ENCODE results near the gene LRP3. TPM values are rescaled to one million over a fixed set of nuclear protein-coding genes. Genes with fewer than 3 reads are reported as not detected.

LRP3 gene
- total and polyA plus RNA-seq, 2 donors (not counting 1 experiment from before 2014, with no cell fraction given), result 0.10 TPM; not detected in 1

- H3K36me3 ChIP-seq (replicated peaks in 1 of 2; ENCODE audit: control extremely low read depth in 1 of 2, control insufficient read depth in 1 of 2, extremely low read depth in 1 of 2, insufficient read depth in 2 of 2, low read length in 1 of 2), result no peaks in the 10 kb centered on the region
- no peaks in the 10 kb centered on the region for H4K20me1 ChIP-seq (ENCODE audit: control insufficient read depth, insufficient read depth, low read length, poor library complexity, severe bottlenecking)
- CTCF ChIA-PET, result interaction anchor here (1.2 kb wide), 1 partner anchor 188 kb away, joined by 3 read pairs; no protein-coding TSS in a partner anchor
- 10% methylated on average over 53 of the region's 66 CpGs for WGBS (ENCODE audit: insufficient coverage)
- peaks cover 61% of the 10 kb centered on the region for H3K27me3 Mint-ChIP-seq
- H3K4me3 ChIP-seq (ENCODE audit: control extremely low read depth in 1 of 5, extremely low read depth in 1 of 5, insufficient read depth in 1 of 5, low read depth in 2 of 5, low read length in 4 of 5), result no peak overlapping the region
- no peak for DNase-seq
- peaks cover 11% of the 10 kb centered on the region for H3K9me3 Mint-ChIP-seq (ENCODE audit: insufficient read depth)
- H3K9ac ChIP-seq (ENCODE audit: low read length), result no peak overlapping the region
- POLR2A ChIA-PET, result no interaction called here
- H3K4me2 ChIP-seq (replicated peaks; ENCODE audit: low read depth, low read length, poor library complexity, severe bottlenecking), result peak overlapping the region; percentile 67
- TF ChIP-seq CTCF (IDR thresholded peaks at IDR 0.05) (no peak), EZH2 (IDR thresholded peaks at IDR 0.05; ENCODE audit: borderline replicate concordance, insufficient read depth, low read depth, low read length, poor library complexity, severe bottlenecking) (peak; percentile 11)
- peaks cover 0 to 36% (median 21%) of the 10 kb centered on the region in 4 experiments for H3K27me3 ChIP-seq (replicated peaks in 1 of 4; ENCODE audit: control extremely low read depth in 1 of 4, control insufficient read depth in 3 of 4, insufficient read depth in 4 of 4, low read length in 3 of 4)
- peaks cover 8% of the 10 kb centered on the region for H3K4me1 Mint-ChIP-seq
- peak overlapping the region; percentile 28 for H2AFZ ChIP-seq (ENCODE audit: insufficient read depth, low read depth, low read length, poor library complexity, severe bottlenecking)
- peaks cover 4 to 20% (median 17%) of the 10 kb centered on the region in 3 donors for H3K9me3 ChIP-seq (ENCODE audit: control extremely low read depth in 1 of 3, control insufficient read depth in 2 of 3, insufficient read depth in 1 of 3, low read length in 2 of 3)
- intact Hi-C loops (cut with micrococcal nuclease), result no loop called here
- H3K27ac Mint-ChIP-seq, result no peak overlapping the region
- H3K4me3 Mint-ChIP-seq, result peak overlapping the region; percentile 56
- peaks cover 9 to 22% of the 10 kb centered on the region in 2 donors for H3K4me1 ChIP-seq (ENCODE audit: control insufficient read depth in 2 of 2, insufficient read depth in 2 of 2, low read length in 2 of 2)
- H3K27ac ChIP-seq (ENCODE audit: low read length in 2 of 2), result no peak overlapping the region
- H3K79me2 ChIP-seq (ENCODE audit: control insufficient read depth, insufficient read depth, low read length), result no peaks in the 10 kb centered on the region
- ATAC-seq (ENCODE audit: low read depth), result no peak
Measured at GRCh38 chr19:33226550-33227241, 32.6 kb downstream of the LRP3 start.

GRCh38 chr19:33227242-33227650 lies 33.1 kb downstream of the LRP3 start:
- WGBS (ENCODE audit: insufficient coverage), result 47% methylated on average over 18 of the region's 18 CpGs
- peaks cover 0 to 36% (median 21%) of the 10 kb centered on the region in 4 experiments for H3K27me3 ChIP-seq (replicated peaks in 1 of 4; ENCODE audit: control extremely low read depth in 1 of 4, control insufficient read depth in 3 of 4, insufficient read depth in 4 of 4, low read length in 3 of 4)

More at GRCh38 chr19:33227242-33227650, 33.1 kb downstream of the LRP3 start:
- CTCF ChIA-PET, result interaction anchor here (0.6 to 1.2 kb wide), 2 partner anchors 153 to 187 kb away, joined by 3 read pairs; no protein-coding TSS in a partner anchor
- H4K20me1 ChIP-seq (ENCODE audit: control insufficient read depth, insufficient read depth, low read length, poor library complexity, severe bottlenecking), result no peaks in the 10 kb centered on the region
- no peak overlapping the region for H3K4me3 ChIP-seq (ENCODE audit: control extremely low read depth in 1 of 5, extremely low read depth in 1 of 5, insufficient read depth in 1 of 5, low read depth in 2 of 5, low read length in 4 of 5)
- ATAC-seq (ENCODE audit: low read depth), result no peak
- peaks cover 61% of the 10 kb centered on the region for H3K27me3 Mint-ChIP-seq
- peaks cover 9 to 22% of the 10 kb centered on the region in 2 donors for H3K4me1 ChIP-seq (ENCODE audit: control insufficient read depth in 2 of 2, insufficient read depth in 2 of 2, low read length in 2 of 2)
- H3K4me2 ChIP-seq (replicated peaks; ENCODE audit: low read depth, low read length, poor library complexity, severe bottlenecking), result peak overlapping the region; percentile 67
- no peaks in the 10 kb centered on the region for H3K36me3 ChIP-seq (replicated peaks in 1 of 2; ENCODE audit: control extremely low read depth in 1 of 2, control insufficient read depth in 1 of 2, extremely low read depth in 1 of 2, insufficient read depth in 2 of 2, low read length in 1 of 2)
- peak overlapping the region; percentile 52 for H3K4me3 Mint-ChIP-seq
- H3K9me3 Mint-ChIP-seq (ENCODE audit: insufficient read depth), result peaks cover 11% of the 10 kb centered on the region
- POLR2A ChIA-PET, result no interaction called here
- peaks cover 4 to 20% (median 17%) of the 10 kb centered on the region in 3 donors for H3K9me3 ChIP-seq (ENCODE audit: control extremely low read depth in 1 of 3, control insufficient read depth in 2 of 3, insufficient read depth in 1 of 3, low read length in 2 of 3)
- TF ChIP-seq EZH2 (IDR thresholded peaks at IDR 0.05; ENCODE audit: borderline replicate concordance, insufficient read depth, low read depth, low read length, poor library complexity, severe bottlenecking) (no peak), CTCF (IDR thresholded peaks at IDR 0.05) (no peak)
- H3K9ac ChIP-seq (ENCODE audit: low read length), result no peak overlapping the region
- peaks cover 8% of the 10 kb centered on the region for H3K4me1 Mint-ChIP-seq
- H3K27ac ChIP-seq (ENCODE audit: low read length in 2 of 2), result no peak overlapping the region
- intact Hi-C loops (cut with micrococcal nuclease), result no loop called here
- H3K27ac Mint-ChIP-seq, result no peak overlapping the region
- H2AFZ ChIP-seq (ENCODE audit: insufficient read depth, low read depth, low read length, poor library complexity, severe bottlenecking), result peak overlapping the region; percentile 28
- no peak for DNase-seq
- no peaks in the 10 kb centered on the region for H3K79me2 ChIP-seq (ENCODE audit: control insufficient read depth, insufficient read depth, low read length)

Data from B cell (primary cell).